Central memory CD4-positive, alpha-beta T cell (primary cell): ENCODE measurements around the gene A4GNT.

ENCODE experiments used
- DNase-seq: peaks from one replicate; pipeline ENCODE4 v3.0.0; 2022

A4GNT gene

GRCh38 chr3:138078096-138078495 lies 54.1 kb downstream of the A4GNT start:
- DNase-seq, result no peak
